Kidney (tissue), 14 donors: ENCODE data around the gene PRPS1. TPM values are rescaled to one million over a fixed set of nuclear protein-coding genes. Genes with fewer than 3 reads are reported as not detected.

ENCODE experiments used
- DNase-seq, 5 donors: peaks; one replicate each; pipeline ENCODE4 v3.0.0-alpha.2; 2013 to 2020
- FAIRE-seq: peaks from 2 replicates; lab custom pipeline; 2012; peaks lifted over from hg19 to GRCh38; lab: Jason Lieb, UNC
- H3K27ac ChIP-seq, 2 donors: one replicate each; pipeline ENCODE4 v1.7.0; 2013; ENCODE audit warnings: low read depth in 2 of 2, low read length in 2 of 2, inconsistent platforms in 1 of 2
- H3K27me3 ChIP-seq: one replicate; pipeline ENCODE4 v1.7.1; 2013; ENCODE audit warnings: low read length, inconsistent platforms; ENCODE audit not compliant: control insufficient read depth, insufficient read depth
- H3K36me3 ChIP-seq, 3 donors: one replicate each; pipeline versions ENCODE4 v1.7.0 to v1.7.1; 2013; ENCODE audit warnings: low read length in 3 of 3, control low read depth in 1 of 3, inconsistent platforms in 1 of 3; ENCODE audit not compliant: insufficient read depth in 3 of 3, control insufficient read depth in 2 of 3
- H3K4me1 ChIP-seq, 3 donors: one replicate each; pipeline versions ENCODE4 v1.7.0 to v1.7.1; 2013; ENCODE audit warnings: low read length in 3 of 3, inconsistent platforms in 1 of 3, low read depth in 1 of 3; ENCODE audit not compliant: control insufficient read depth in 2 of 3, insufficient read depth in 2 of 3
- H3K4me3 ChIP-seq, 3 donors: one replicate each; pipeline versions ENCODE4 v1.7.0 to v1.8.1; 2013; ENCODE audit warnings: low read length in 3 of 3, control low read depth in 1 of 3, inconsistent platforms in 1 of 3
- H3K9ac ChIP-seq, 3 donors: one replicate each; pipeline versions ENCODE4 v1.7.0 to v1.7.1; 2013; ENCODE audit warnings: low read length in 3 of 3, control low read depth in 1 of 3, inconsistent platforms in 1 of 3
- H3K9me3 ChIP-seq, 3 donors: one replicate each; pipeline versions ENCODE4 v1.7.0 to v1.7.1; 2013; ENCODE audit warnings: low read length in 3 of 3, control low read depth in 1 of 3, inconsistent platforms in 1 of 3; ENCODE audit not compliant: control insufficient read depth in 2 of 3, insufficient read depth in 1 of 3
- intact Hi-C: fragments of 100-400 bp; cut with DNase I; formaldehyde crosslinking; loops from one replicate; pipeline ENCODE4 v1.11.1; 2022
- polyA plus RNA-seq: library from polyadenylated mRNA; stranded (reverse); fragments of 350-450 nt; fragmentation: Illumina TruSeq; extraction: RNeasy Lipid Tissue Mini Kit (QIAGEN cat#74804); gene quantifications from one replicate; pipeline ENCODE4 v1.2.3, GENCODE V29; 2014; ENCODE audit warnings: low read depth, low replicate concordance; ENCODE audit not compliant: insufficient read depth
- total RNA-seq: library from RNA; stranded (reverse); fragmentation: NEBNext Ultra II Directional; extraction: Animal tissue kit (Norgen Biotek cat#: 25700); gene quantifications from one replicate; pipeline ENCODE4 v1.2.1, GENCODE V29; 2021
- TF ChIP-seq, protein P1 (sequence below): IDR thresholded peaks from 3 replicates; pipeline ENCODE4 v1.5.1; 2012; ENCODE audit warnings: mild to moderate bottlenecking, moderate library complexity, borderline replicate concordance; ENCODE audit not compliant: insufficient read depth; ENCODE audit errors: extremely low read depth
- donor health status: control.
- donor health status: control.
- donor health status: control.
- donor health status: control.
- donor health status: control.
- donor health status: DM: yes; HTN: yes; CAD: no.
- donor health status: Normal renal cell carcinoma (clear cell type).

PRPS1 gene
- total and polyA plus RNA-seq, 2 donors from 2014 or later: 29.3 to 32.8 TPM

DNA sequence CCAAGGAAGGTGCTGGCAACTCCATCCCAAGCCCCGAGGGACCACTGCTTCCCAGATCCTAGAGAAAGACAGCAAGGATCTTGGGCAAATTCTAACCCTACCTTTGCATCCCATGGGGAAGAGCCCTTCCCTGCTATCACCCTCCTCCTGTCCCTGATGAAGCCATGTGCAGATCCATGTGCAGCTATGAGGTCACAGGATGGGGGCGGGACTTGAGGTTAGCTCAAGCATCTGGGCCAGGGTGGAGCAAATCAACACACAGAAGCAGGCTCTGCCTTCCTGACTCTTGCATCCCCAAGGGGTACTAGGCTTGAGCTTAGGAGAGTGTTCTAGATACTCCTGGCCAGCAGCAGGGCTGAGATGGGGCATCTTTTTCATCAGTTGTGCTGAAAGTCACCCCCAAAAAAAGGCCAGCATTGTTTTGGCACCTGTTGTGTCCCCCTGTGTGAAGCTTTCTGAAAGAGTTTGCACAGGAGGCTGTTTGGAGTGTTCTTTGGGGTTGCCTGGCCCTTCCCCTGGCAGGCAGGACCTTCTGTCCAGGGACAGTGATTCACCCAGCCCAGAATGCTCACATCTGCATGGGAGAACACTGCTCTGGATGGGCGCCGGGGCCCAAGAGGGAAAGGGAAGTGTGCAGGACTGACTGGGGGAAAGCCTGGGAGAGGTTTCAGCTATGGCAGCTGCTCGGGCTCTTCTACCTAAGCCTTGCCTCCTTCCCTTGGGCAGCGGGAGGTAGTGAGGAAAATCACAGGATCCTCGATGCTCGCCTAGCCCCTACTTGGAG lies 50.8 kb downstream of the PRPS1 start:
- no peak overlapping the region for H3K4me3 ChIP-seq
- H3K27me3 ChIP-seq: peaks cover 2% of the 10 kb centered on the region
- no peak overlapping the region for H3K9ac ChIP-seq
- intact Hi-C loops: no loop called here
- FAIRE-seq (no peak), DNase-seq (peak in 1 of 5 donors; percentile 87)
- H3K36me3 ChIP-seq: no peaks in the 10 kb centered on the region
- peaks cover 5 to 35% (median 27%) of the 10 kb centered on the region in 3 donors for H3K4me1 ChIP-seq
- TF ChIP-seq, protein P1, sequence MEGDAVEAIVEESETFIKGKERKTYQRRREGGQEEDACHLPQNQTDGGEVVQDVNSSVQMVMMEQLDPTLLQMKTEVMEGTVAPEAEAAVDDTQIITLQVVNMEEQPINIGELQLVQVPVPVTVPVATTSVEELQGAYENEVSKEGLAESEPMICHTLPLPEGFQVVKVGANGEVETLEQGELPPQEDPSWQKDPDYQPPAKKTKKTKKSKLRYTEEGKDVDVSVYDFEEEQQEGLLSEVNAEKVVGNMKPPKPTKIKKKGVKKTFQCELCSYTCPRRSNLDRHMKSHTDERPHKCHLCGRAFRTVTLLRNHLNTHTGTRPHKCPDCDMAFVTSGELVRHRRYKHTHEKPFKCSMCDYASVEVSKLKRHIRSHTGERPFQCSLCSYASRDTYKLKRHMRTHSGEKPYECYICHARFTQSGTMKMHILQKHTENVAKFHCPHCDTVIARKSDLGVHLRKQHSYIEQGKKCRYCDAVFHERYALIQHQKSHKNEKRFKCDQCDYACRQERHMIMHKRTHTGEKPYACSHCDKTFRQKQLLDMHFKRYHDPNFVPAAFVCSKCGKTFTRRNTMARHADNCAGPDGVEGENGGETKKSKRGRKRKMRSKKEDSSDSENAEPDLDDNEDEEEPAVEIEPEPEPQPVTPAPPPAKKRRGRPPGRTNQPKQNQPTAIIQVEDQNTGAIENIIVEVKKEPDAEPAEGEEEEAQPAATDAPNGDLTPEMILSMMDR: no peak
- H3K27ac ChIP-seq: no peak overlapping the region
- no peaks in the 10 kb centered on the region for H3K9me3 ChIP-seq

DNA sequence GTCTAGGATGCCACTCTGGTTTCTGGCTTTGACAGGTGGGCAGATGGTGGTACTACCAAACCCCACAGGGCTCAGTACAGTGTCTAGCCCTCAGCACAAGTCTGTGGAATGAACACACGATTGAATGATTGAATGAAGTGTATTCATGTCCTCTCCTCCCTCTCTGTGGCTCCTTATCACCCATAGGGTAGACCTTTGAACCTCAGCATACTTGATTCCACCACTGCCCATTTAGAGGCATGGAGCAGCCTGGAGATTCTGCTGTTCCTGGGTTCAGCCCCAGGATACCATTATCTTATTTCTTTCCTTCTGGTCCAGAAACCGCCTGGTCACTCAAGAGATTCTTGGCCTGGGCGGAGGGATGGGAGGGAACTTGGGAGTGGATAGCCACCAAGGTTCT lies 53.9 kb downstream of the PRPS1 start:
- no peak for DNase-seq
- no peak for FAIRE-seq
- Histone ChIP-seq H3K4me3 (no peak overlapping the region), H3K4me1 (peaks cover 0 to 45% (median 37%) of the 10 kb centered on the region in 3 donors), H3K9ac (no peak overlapping the region), H3K9me3 (no peaks in the 10 kb centered on the region), H3K27me3 (no peaks in the 10 kb centered on the region), H3K36me3 (no peaks in the 10 kb centered on the region), H3K27ac (no peak overlapping the region)
- TF ChIP-seq, protein P1: no peak
- intact Hi-C loops: no loop called here

DNA sequence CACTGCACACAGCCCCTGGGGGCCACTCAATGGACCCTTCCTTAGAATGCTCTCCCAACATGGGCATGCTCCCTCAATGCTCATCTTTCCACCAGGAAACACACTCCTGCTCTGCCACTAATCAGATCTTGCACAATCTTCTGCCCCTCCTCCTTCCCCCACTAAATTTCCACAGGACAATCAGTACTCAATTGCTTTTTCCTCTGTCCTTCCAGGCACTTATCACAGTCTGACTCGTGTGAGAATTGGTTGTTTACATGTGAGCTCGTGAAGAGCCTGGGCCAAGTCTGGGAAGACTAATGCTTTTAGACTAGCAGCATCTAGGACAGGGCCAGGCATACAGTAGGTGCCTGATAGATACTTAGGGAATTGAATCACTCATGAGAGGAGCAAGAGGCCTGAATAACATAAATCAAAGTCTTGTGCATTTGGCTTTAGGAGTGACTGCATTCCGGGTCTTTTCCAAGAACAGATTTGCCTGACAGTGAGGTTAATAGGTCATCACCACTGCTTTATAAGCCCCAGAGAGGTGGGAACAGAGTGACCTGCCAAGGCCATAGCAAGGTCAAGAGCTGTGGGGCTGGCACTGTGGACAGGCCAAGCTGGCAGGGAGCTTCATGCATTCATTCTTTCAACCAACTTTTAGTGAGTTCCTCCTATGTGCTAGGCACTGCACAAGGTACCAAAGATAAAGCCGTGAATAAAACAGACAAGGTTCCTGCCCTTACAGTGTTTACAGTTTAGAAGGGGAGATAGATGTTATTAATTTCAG lies 55.0 kb downstream of the PRPS1 start:
- Histone ChIP-seq H3K27ac (peak overlapping the region in 1 of 2 donors; percentile 76), H3K36me3 (no peaks in the 10 kb centered on the region), H3K9me3 (no peaks in the 10 kb centered on the region), H3K4me3 (no peak overlapping the region), H3K4me1 (peaks cover 0 to 39% (median 34%) of the 10 kb centered on the region in 3 donors), H3K9ac (peak overlapping the region in 1 of 3 donors; percentile 5), H3K27me3 (no peaks in the 10 kb centered on the region)
- DNase-seq: no peak
- TF ChIP-seq, protein P1: no peak
- intact Hi-C loops: no loop called here
- no peak for FAIRE-seq
